GM23338 (cell line): ENCODE results near the gene SBF1.

Source experiments
- CREB1 ChIP-seq: fragments of 250-450 bp; sonication (Bioruptor Pico); IDR thresholded peaks from 2 replicates; pipeline ENCODE4 v1.5.0; 2020; ENCODE audit warnings: low read depth, mild to moderate bottlenecking, moderate library complexity
- CTCF ChIP-seq, 2 experiments: fragments of 200-600 bp in 1 of 2; sonication (generic) in 1 of 2; conservative IDR thresholded peaks; 2 replicates each; pipeline versions ENCODE4 v1.5.1 to v1.6.1; 2016 to 2017; ENCODE audit warnings: antibody characterized with exemption in 2 of 2, low read depth in 2 of 2, mild to moderate bottlenecking in 2 of 2, moderate library complexity in 1 of 2
- EZH2 ChIP-seq: fragments of 200-600 bp; sonication (generic); IDR thresholded peaks from one replicate; pipeline ENCODE4 v1.8.0; 2017; ENCODE audit warnings: antibody characterized with exemption, mild to moderate bottlenecking, low read depth; ENCODE audit not compliant: unreplicated experiment
- POLR2AphosphoS5 ChIP-seq: IDR thresholded peaks from 2 replicates; pipeline ENCODE4 v1.6.1; 2016; ENCODE audit warnings: antibody characterized with exemption, low read depth
- REST ChIP-seq: IDR thresholded peaks from one replicate; pipeline ENCODE4 v1.6.1; 2018; ENCODE audit warnings: antibody characterized with exemption; ENCODE audit not compliant: unreplicated experiment
- STAT1 ChIP-seq: IDR thresholded peaks from one replicate; pipeline ENCODE4 v1.6.1; 2016; ENCODE audit warnings: antibody characterized with exemption; ENCODE audit not compliant: unreplicated experiment

GRCh38 chr22:50432131-50432876 lies 42.5 kb downstream of the SBF1 start:
- TF ChIP-seq CTCF (conservative IDR thresholded peaks at IDR 0.05; ENCODE audit: low read depth in 2 of 2) = no peak
- TF ChIP-seq POLR2AphosphoS5 = no peak
- no peak for TF ChIP-seq REST
- TF ChIP-seq EZH2 = no peak
- no peak for TF ChIP-seq CREB1 (CRISPR knock-in tag)
- no peak for TF ChIP-seq STAT1
